K562 (cell line): ENCODE data around the gene DTX4. TPM values are rescaled to one million over a fixed set of nuclear protein-coding genes. Genes with fewer than 3 reads are reported as not detected.

Experiments used
- ATAC-seq: fragments of 200-7000 bp; cut with Tn5 transposase; 3 replicates; pipeline ENCODE4 v1.9.1; 2020; ENCODE audit warnings: moderate library complexity
- BruUV-seq: library from RNA; stranded (reverse); fragments of 400-500 nt; replicated peaks from 2 replicates; lab custom pipeline; 2021; lab: Mats Ljungman, UMichigan
- CTCF ChIA-PET: fragments of 300-600 bp; formaldehyde crosslinking; extraction: SDS; loops from one replicate; lab custom pipeline; 2021; ENCODE audit warnings: low intra/inter-chr PET ratio; lab: Yijun Ruan, JAX
- POLR2A ChIA-PET: fragments of 300-600, 350-650 bp; sonication (Branson Sonifier 250); formaldehyde crosslinking; extraction: SDS; loops from one replicate; lab custom pipeline; 2021; ENCODE audit warnings: antibody characterized with exemption, inconsistent platforms; lab: Yijun Ruan, JAX
- DNase-seq, 4 experiments: peaks; one replicate each; pipeline versions ENCODE4 v3.0.0 to v3.0.0-alpha.2; 2011 to 2018; ENCODE audit warnings: low spot score in 3 of 4, mixed read lengths in 3 of 4; ENCODE audit errors: extremely low read depth in 1 of 4
- FAIRE-seq: peaks from 2 replicates; lab custom pipeline; 2011; peaks lifted over from hg19 to GRCh38; lab: Jason Lieb, UNC
- H2AFZ ChIP-seq: 2 replicates; pipeline ENCODE4 v1.6.0; 2011; ENCODE audit warnings: low read depth, low read length, control low read depth, inconsistent platforms
- H3K27ac ChIP-seq: fragments of 200-600 bp; 3 replicates; pipeline ENCODE4 v1.8.0; 2011; ENCODE audit warnings: low read depth, mild to moderate bottlenecking, control low read depth, inconsistent platforms, low read length, moderate library complexity, mixed read lengths; ENCODE audit errors: extremely low read depth
- H3K27me3 ChIP-seq, 2 experiments: fragments of 300-600 bp in 1 of 2; 2 replicates in 1 of 2; 3 replicates in 1 of 2; pipeline versions ENCODE4 v1.6.0 to v1.8.0; 2011; ENCODE audit warnings: inconsistent platforms in 2 of 2, low read length in 2 of 2, mild to moderate bottlenecking in 1 of 2, mixed read lengths in 1 of 2, moderate library complexity in 1 of 2; ENCODE audit not compliant: control insufficient read depth in 2 of 2, insufficient read depth in 2 of 2
- H3K36me3 ChIP-seq: fragments of 300-600 bp; 3 replicates; pipeline ENCODE4 v1.8.0; 2011; ENCODE audit warnings: mild to moderate bottlenecking, low read length, inconsistent platforms; ENCODE audit not compliant: control insufficient read depth, insufficient read depth
- H3K4me1 ChIP-seq, 2 experiments: fragments of 200-600 bp in 1 of 2; replicated peaks in 1 of 2; 2 replicates in 1 of 2; 3 replicates in 1 of 2; pipeline versions ENCODE4 v1.5.1 to v1.8.0; 2011; ENCODE audit warnings: inconsistent platforms in 2 of 2, low read length in 2 of 2, mild to moderate bottlenecking in 1 of 2, mixed read lengths in 1 of 2, moderate library complexity in 1 of 2; ENCODE audit not compliant: control insufficient read depth in 2 of 2, insufficient read depth in 2 of 2
- H3K4me2 ChIP-seq: 2 replicates; pipeline ENCODE4 v1.6.1; 2011; ENCODE audit warnings: low read length, control low read depth, inconsistent platforms, mixed read lengths; ENCODE audit not compliant: insufficient read depth
- H3K4me3 ChIP-seq: fragments of 200-600 bp; sonication (generic), shearing (Covaris generic); 2 replicates; pipeline ENCODE4 v1.5.1; 2016; ENCODE audit warnings: control low read depth, inconsistent platforms
- H3K79me2 ChIP-seq: fragments of 200-600 bp; 3 replicates; pipeline ENCODE4 v1.8.0; 2011; ENCODE audit warnings: low read length, inconsistent platforms; ENCODE audit not compliant: control insufficient read depth, insufficient read depth
- H3K9ac ChIP-seq, 2 experiments: 2 replicates each; pipeline versions ENCODE4 v1.6.0 to v1.6.1; 2011; ENCODE audit warnings: low read depth in 2 of 2, low read length in 2 of 2, control low read depth in 1 of 2, inconsistent platforms in 1 of 2, mild to moderate bottlenecking in 1 of 2, mixed read lengths in 1 of 2; ENCODE audit not compliant: insufficient read depth in 1 of 2
- H3K9me1 ChIP-seq: one replicate; pipeline ENCODE4 v1.6.0; 2011; ENCODE audit warnings: inconsistent platforms, mild to moderate bottlenecking, low read length, moderate library complexity; ENCODE audit not compliant: control insufficient read depth, insufficient read depth
- H3K9me3 ChIP-seq: replicated peaks from 2 replicates; pipeline ENCODE4 v1.5.1; 2011; ENCODE audit warnings: low read depth, low read length, inconsistent platforms; ENCODE audit not compliant: control insufficient read depth, insufficient read depth
- H4K20me1 ChIP-seq: replicated peaks from 2 replicates; pipeline ENCODE4 v1.6.1; 2011; ENCODE audit warnings: low read length, inconsistent platforms, mixed read lengths; ENCODE audit not compliant: control insufficient read depth, insufficient read depth
- HNRNPL ChIP-seq: fragments of 200-400 bp; formaldehyde crosslinking; IDR thresholded peaks from 2 replicates; pipeline ENCODE4 v1.6.1; 2017; ENCODE audit warnings: low read depth, mild to moderate bottlenecking, low read length
- PBX2 ChIP-seq, 2 experiments: IDR thresholded peaks in 1 of 2; conservative IDR thresholded peaks in 1 of 2; 2 replicates each; pipeline ENCODE4 v1.6.1; 2016; ENCODE audit warnings: low read depth in 2 of 2, mild to moderate bottlenecking in 1 of 2, missing compliant biosample characterization in 1 of 2, missing genetic modification characterization in 1 of 2, moderate library complexity in 1 of 2
- POLR2AphosphoS2 ChIP-seq: IDR thresholded peaks from 2 replicates; pipeline ENCODE4 v1.6.1; 2012; ENCODE audit warnings: low read length, improper control_type of control experiment
- SNIP1 ChIP-seq: fragments of 450-650 bp; IDR thresholded peaks from 2 replicates; pipeline ENCODE4 v1.7.1; 2017; ENCODE audit warnings: low read depth, mild to moderate bottlenecking
- ZNF311 ChIP-seq: fragments of 250-450 bp; sonication (Bioruptor Pico); IDR thresholded peaks from 2 replicates; pipeline ENCODE4 v1.4.0; 2020; ENCODE audit warnings: mild to moderate bottlenecking, moderate library complexity
- ZNF347 ChIP-seq: fragments of 450-650 bp; formaldehyde crosslinking; IDR thresholded peaks from 2 replicates; pipeline ENCODE4 v1.4.0; 2020; ENCODE audit warnings: low read depth, mild to moderate bottlenecking, moderate library complexity
- WGBS: fragments of 100-300 bp; shearing (Covaris generic); methylation state at CpG from one replicate; pipeline ENCODE4 v1.1.6; 2016; ENCODE audit warnings: low coverage, mixed read lengths; ENCODE audit not compliant: insufficient coverage; ENCODE audit errors: missing lambda C conversion rate; 5-methylcytosine and 5-hydroxymethylcytosine counted together
- in situ Hi-C: fragments of 300-500 bp; cut with MboI; formaldehyde crosslinking; loops from 4 replicates; pipeline ENCODE4 v1.15.0; 2018; ENCODE audit warnings: inconsistent platforms, mixed read lengths
- intact Hi-C: fragments of 100-400 bp; cut with micrococcal nuclease; formaldehyde crosslinking; loops from 2 replicates; pipeline ENCODE4 v1.14.2; 2022
- polyA plus RNA-seq, 8 experiments: library from polyadenylated mRNA; depleted of rRNA in 4 of 8; stranded (reverse) in 5 of 8; unstranded in 3 of 8; fragments of >200 nt; fragmentation: Nextera tagmentation in 2 of 8; fragmentation: Illumina TruSeq in 1 of 8; extraction: Ambion mirVana in 2 of 8; extraction: Trizol in 1 of 8; gene quantifications; 2 replicates each; pipeline versions ENCODE4 v1.2.1 to v1.2.3, GENCODE V29; 2011 to 2014; ENCODE audit warnings: inconsistent platforms in 1 of 8, missing spikeins in 1 of 8
- total RNA-seq, 7 experiments: library from RNA; depleted of rRNA in 6 of 7; stranded (reverse); fragments of >200 nt in 6 of 7; fragmentation: Illumina TruSeq in 2 of 7; extraction: Trizol in 2 of 7; gene quantifications; 2 replicates each; pipeline versions ENCODE4 v1.2.1 to v1.2.3, GENCODE V29; 2011 to 2021; ENCODE audit warnings: low replicate concordance in 1 of 7
- TF ChIP-seq, protein P1 (sequence below): fragments of 450-650 bp; IDR thresholded peaks from 2 replicates; pipeline ENCODE4 v1.6.1; 2016
- TF ChIP-seq, protein P2 (sequence below): sonication (generic); formaldehyde crosslinking; IDR thresholded peaks from 2 replicates; pipeline ENCODE4 v1.8.1; 2023; ENCODE audit warnings: mild to moderate bottlenecking, missing genetic modification reagents
- TF ChIP-seq, protein P3 (sequence below): fragments of 450-650 bp; IDR thresholded peaks from 2 replicates; pipeline ENCODE4 v1.6.1; 2017; ENCODE audit warnings: antibody characterized with exemption, mild to moderate bottlenecking

The DTX4 gene
- total and polyA plus RNA-seq, 9 of the 15 experiments (the other 6 are each of a cell fraction or from before 2014, with no cell fraction given) = 0.03 to 0.47 (median 0.04) TPM; not detected in 4

- 0 out of 2 replicates have a peak overlapping the region, but pooled peaks have one; percentile 4 for H2AFZ ChIP-seq
- TF ChIP-seq ZNF347 (CRISPR knock-in tag) (no peak), ZNF311 (CRISPR knock-in tag) (no peak), SNIP1 (no peak), HNRNPL (no peak), POLR2AphosphoS2 (no peak), PBX2 (CRISPR knock-in tag; IDR thresholded peaks at IDR 0.05; ENCODE audit: low read depth) (no peak), PBX2 (tag; conservative IDR thresholded peaks at IDR 0.05; ENCODE audit: low read depth) (peak; percentile 84)
- TF ChIP-seq, protein P1, sequence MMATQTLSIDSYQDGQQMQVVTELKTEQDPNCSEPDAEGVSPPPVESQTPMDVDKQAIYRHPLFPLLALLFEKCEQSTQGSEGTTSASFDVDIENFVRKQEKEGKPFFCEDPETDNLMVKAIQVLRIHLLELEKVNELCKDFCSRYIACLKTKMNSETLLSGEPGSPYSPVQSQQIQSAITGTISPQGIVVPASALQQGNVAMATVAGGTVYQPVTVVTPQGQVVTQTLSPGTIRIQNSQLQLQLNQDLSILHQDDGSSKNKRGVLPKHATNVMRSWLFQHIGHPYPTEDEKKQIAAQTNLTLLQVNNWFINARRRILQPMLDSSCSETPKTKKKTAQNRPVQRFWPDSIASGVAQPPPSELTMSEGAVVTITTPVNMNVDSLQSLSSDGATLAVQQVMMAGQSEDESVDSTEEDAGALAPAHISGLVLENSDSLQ = peak; percentile 92
- TF ChIP-seq, protein P2, sequence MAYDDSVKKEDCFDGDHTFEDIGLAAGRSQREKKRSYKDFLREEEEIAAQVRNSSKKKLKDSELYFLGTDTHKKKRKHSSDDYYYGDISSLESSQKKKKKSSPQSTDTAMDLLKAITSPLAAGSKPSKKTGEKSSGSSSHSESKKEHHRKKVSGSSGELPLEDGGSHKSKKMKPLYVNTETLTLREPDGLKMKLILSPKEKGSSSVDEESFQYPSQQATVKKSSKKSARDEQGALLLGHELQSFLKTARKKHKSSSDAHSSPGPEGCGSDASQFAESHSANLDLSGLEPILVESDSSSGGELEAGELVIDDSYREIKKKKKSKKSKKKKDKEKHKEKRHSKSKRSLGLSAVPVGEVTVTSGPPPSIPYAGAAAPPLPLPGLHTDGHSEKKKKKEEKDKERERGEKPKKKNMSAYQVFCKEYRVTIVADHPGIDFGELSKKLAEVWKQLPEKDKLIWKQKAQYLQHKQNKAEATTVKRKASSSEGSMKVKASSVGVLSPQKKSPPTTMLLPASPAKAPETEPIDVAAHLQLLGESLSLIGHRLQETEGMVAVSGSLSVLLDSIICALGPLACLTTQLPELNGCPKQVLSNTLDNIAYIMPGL = no peak
- TF ChIP-seq, protein P3, sequence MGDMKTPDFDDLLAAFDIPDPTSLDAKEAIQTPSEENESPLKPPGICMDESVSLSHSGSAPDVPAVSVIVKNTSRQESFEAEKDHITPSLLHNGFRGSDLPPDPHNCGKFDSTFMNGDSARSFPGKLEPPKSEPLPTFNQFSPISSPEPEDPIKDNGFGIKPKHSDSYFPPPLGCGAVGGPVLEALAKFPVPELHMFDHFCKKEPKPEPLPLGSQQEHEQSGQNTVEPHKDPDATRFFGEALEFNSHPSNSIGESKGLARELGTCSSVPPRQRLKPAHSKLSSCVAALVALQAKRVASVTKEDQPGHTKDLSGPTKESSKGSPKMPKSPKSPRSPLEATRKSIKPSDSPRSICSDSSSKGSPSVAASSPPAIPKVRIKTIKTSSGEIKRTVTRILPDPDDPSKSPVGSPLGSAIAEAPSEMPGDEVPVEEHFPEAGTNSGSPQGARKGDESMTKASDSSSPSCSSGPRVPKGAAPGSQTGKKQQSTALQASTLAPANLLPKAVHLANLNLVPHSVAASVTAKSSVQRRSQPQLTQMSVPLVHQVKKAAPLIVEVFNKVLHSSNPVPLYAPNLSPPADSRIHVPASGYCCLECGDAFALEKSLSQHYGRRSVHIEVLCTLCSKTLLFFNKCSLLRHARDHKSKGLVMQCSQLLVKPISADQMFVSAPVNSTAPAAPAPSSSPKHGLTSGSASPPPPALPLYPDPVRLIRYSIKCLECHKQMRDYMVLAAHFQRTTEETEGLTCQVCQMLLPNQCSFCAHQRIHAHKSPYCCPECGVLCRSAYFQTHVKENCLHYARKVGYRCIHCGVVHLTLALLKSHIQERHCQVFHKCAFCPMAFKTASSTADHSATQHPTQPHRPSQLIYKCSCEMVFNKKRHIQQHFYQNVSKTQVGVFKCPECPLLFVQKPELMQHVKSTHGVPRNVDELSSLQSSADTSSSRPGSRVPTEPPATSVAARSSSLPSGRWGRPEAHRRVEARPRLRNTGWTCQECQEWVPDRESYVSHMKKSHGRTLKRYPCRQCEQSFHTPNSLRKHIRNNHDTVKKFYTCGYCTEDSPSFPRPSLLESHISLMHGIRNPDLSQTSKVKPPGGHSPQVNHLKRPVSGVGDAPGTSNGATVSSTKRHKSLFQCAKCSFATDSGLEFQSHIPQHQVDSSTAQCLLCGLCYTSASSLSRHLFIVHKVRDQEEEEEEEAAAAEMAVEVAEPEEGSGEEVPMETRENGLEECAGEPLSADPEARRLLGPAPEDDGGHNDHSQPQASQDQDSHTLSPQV = no peak
Measured at GRCh38 chr11:59158206-59159068, 13.5 kb upstream of the DTX4 start.

More at GRCh38 chr11:59158206-59159068, 13.5 kb upstream of the DTX4 start:
- H3K36me3 ChIP-seq = no peaks in the 10 kb centered on the region
- H4K20me1 ChIP-seq = no peaks in the 10 kb centered on the region
- H3K9ac ChIP-seq = no peak overlapping the region
- WGBS = 18% methylated on average over 8 of the region's 8 CpGs
- in situ Hi-C loops = loop anchor here (5.0 kb wide), 1 partner anchor 106 kb away; no protein-coding TSS in a partner anchor
- CTCF ChIA-PET = interaction anchor here (0.5 kb wide), 1 partner anchor 1808 kb away, joined by 3 read pairs; no protein-coding TSS in a partner anchor
- no peaks in the 10 kb centered on the region for H3K9me1 ChIP-seq
- no peak overlapping the region for H3K27ac ChIP-seq
- no peak overlapping the region for H3K4me3 ChIP-seq
- intact Hi-C loops = loop anchor here (1.0 to 5.0 kb wide), 3 partner anchors 61 to 506 kb away; no protein-coding TSS in a partner anchor
- ATAC-seq = peak; percentile 97
- no peaks in the 10 kb centered on the region for H3K4me1 ChIP-seq
- peak; percentile 92 for FAIRE-seq
- H3K79me2 ChIP-seq = no peaks in the 10 kb centered on the region
- 0 out of 5 replicates have a peak, but pooled peaks cover 0 to 4% of the 10 kb centered on the region in 2 experiments for H3K27me3 ChIP-seq
- BruUV-seq = no TSS peak
- POLR2A ChIA-PET = interaction anchor here (0.6 to 2.3 kb wide), 10 partner anchors 8 to 581 kb away, joined by 3 to 8 read pairs (median 3); partner anchors contain the start of gene DTX4
- peak; percentile 61 to 77 (median 68) for DNase-seq
- no peak overlapping the region for H3K4me2 ChIP-seq
- no peaks in the 10 kb centered on the region for H3K9me3 ChIP-seq
